HepG2 (cell line): ENCODE results near the gene CTNNA2. TPM values are rescaled to one million over a fixed set of nuclear protein-coding genes. Genes with fewer than 3 reads are reported as not detected.

Experiments used
- ATAC-seq: fragments of 200-7000 bp; cut with Tn5 transposase; 3 replicates; pipeline ENCODE4 v1.9.1; 2020; ENCODE audit warnings: mild to moderate bottlenecking, moderate library complexity
- BruUV-seq: library from RNA; stranded (reverse); fragments of 400-500 nt; replicated peaks from 2 replicates; lab custom pipeline; 2021; lab: Mats Ljungman, UMichigan
- CTCF ChIA-PET: fragments of 300-600 bp; formaldehyde crosslinking; extraction: SDS; loops from one replicate; lab custom pipeline; 2021; ENCODE audit warnings: low total read pairs, inconsistent platforms, low intra/inter-chr PET ratio; lab: Yijun Ruan, JAX
- POLR2A ChIA-PET: fragments of 350-600 bp; sonication (Branson Sonifier 250); formaldehyde crosslinking; loops from one replicate; lab custom pipeline; 2020; ENCODE audit warnings: antibody characterized with exemption, inconsistent platforms; lab: Yijun Ruan, JAX
- DNase-seq: peaks from one replicate; pipeline ENCODE4 v3.0.0-alpha.2; 2015; ENCODE audit warnings: low spot score
- FAIRE-seq: peaks from 3 replicates; lab custom pipeline; 2011; peaks lifted over from hg19 to GRCh38; lab: Jason Lieb, UNC
- H2AFZ ChIP-seq: one replicate; pipeline ENCODE4 v1.6.1; 2011; ENCODE audit warnings: low read length, inconsistent platforms
- H3K27ac ChIP-seq: fragments of 300-600 bp; 3 replicates; pipeline ENCODE4 v1.8.0; 2011; ENCODE audit warnings: mixed run types, mild to moderate bottlenecking, mixed read lengths, low read length, inconsistent platforms; ENCODE audit not compliant: insufficient read depth; ENCODE audit errors: extremely low read length
- H3K27me3 ChIP-seq, 2 experiments: fragments of 200-600 bp in 1 of 2; 2 replicates in 1 of 2; 3 replicates in 1 of 2; pipeline versions ENCODE4 v1.6.0 to v1.8.0; 2011; ENCODE audit warnings: low read length in 2 of 2, mild to moderate bottlenecking in 2 of 2, moderate library complexity in 2 of 2, inconsistent platforms in 1 of 2; ENCODE audit not compliant: insufficient read depth in 2 of 2, control insufficient read depth in 1 of 2
- H3K36me3 ChIP-seq, 2 experiments: fragments of 200-600 bp in 1 of 2; replicated peaks in 1 of 2; 2 replicates in 1 of 2; 3 replicates in 1 of 2; pipeline versions ENCODE4 v1.5.1 to v1.8.0; 2011; ENCODE audit warnings: low read length in 2 of 2, inconsistent platforms in 1 of 2; ENCODE audit not compliant: insufficient read depth in 2 of 2, control insufficient read depth in 1 of 2
- H3K4me1 ChIP-seq: 2 replicates; pipeline ENCODE4 v1.5.1; 2012; ENCODE audit warnings: low read length, inconsistent platforms; ENCODE audit not compliant: insufficient read depth
- H3K4me2 ChIP-seq: 2 replicates; pipeline ENCODE4 v1.6.0; 2011; ENCODE audit warnings: low read depth, low read length, inconsistent platforms
- H3K4me3 ChIP-seq, 3 experiments: fragments of 200-600 bp in 1 of 3; sonication (generic), shearing (Covaris generic) in 1 of 3; replicated peaks in 1 of 3; 2 replicates each; pipeline ENCODE4 v1.5.1; 2011 to 2016; ENCODE audit warnings: low read length in 3 of 3, inconsistent platforms in 2 of 3, low read depth in 2 of 3, mild to moderate bottlenecking in 2 of 3, control low read depth in 1 of 3, mixed read lengths in 1 of 3; ENCODE audit not compliant: insufficient read depth in 1 of 3
- H3K79me2 ChIP-seq: one replicate; pipeline ENCODE4 v1.6.1; 2011; ENCODE audit warnings: low read length, inconsistent platforms; ENCODE audit not compliant: insufficient read depth
- H3K9ac ChIP-seq: 2 replicates; pipeline ENCODE4 v1.6.0; 2011; ENCODE audit warnings: mild to moderate bottlenecking, low read depth, low read length, inconsistent platforms; ENCODE audit not compliant: insufficient read depth
- H3K9me3 ChIP-seq: 2 replicates; pipeline ENCODE4 v1.5.1; 2012; ENCODE audit warnings: mild to moderate bottlenecking, low read length
- H4K20me1 ChIP-seq: 2 replicates; pipeline ENCODE4 v1.6.0; 2011; ENCODE audit warnings: inconsistent platforms, mild to moderate bottlenecking, low read length, moderate library complexity; ENCODE audit not compliant: insufficient read depth
- ARID3A ChIP-seq: IDR thresholded peaks from 2 replicates; pipeline ENCODE4 v1.6.1; 2012; ENCODE audit warnings: low read depth, low read length, improper control_type of control experiment
- HNRNPK ChIP-seq: fragments of 200-400 bp; formaldehyde crosslinking; IDR thresholded peaks from 2 replicates; pipeline ENCODE4 v1.6.1; 2018; ENCODE audit warnings: low read length, low read depth, moderate library complexity, mild to moderate bottlenecking; ENCODE audit not compliant: poor library complexity, severe bottlenecking
- IKZF4 ChIP-seq: sonication (generic); formaldehyde crosslinking; IDR thresholded peaks from 2 replicates; pipeline ENCODE4 v1.5.1; 2020; ENCODE audit warnings: borderline replicate concordance, mild to moderate bottlenecking, low read depth, missing genetic modification reagents; ENCODE audit errors: not compliant biosample characterization
- KLF15 ChIP-seq: sonication (generic); formaldehyde crosslinking; IDR thresholded peaks from 2 replicates; pipeline ENCODE4 v1.8.1; 2023; ENCODE audit warnings: borderline replicate concordance, mild to moderate bottlenecking, inconsistent platforms, missing genetic modification reagents, mixed read lengths
- MLX ChIP-seq: IDR thresholded peaks from 2 replicates; pipeline ENCODE4 v1.6.1; 2016
- SNAPC4 ChIP-seq: sonication (generic); formaldehyde crosslinking; IDR thresholded peaks from 2 replicates; pipeline ENCODE4 v1.4.0; 2020; ENCODE audit warnings: mild to moderate bottlenecking, missing genetic modification reagents
- ZNF790 ChIP-seq: sonication (generic); formaldehyde crosslinking; IDR thresholded peaks from 2 replicates; pipeline ENCODE4 v1.8.0; 2022; ENCODE audit warnings: missing genetic modification reagents, mild to moderate bottlenecking, borderline replicate concordance
- WGBS: methylation state at CpG from one replicate; pipeline ENCODE4 v1.1.6; 2017; ENCODE audit warnings: low lambda C conversion rate; 5-methylcytosine and 5-hydroxymethylcytosine counted together
- in situ Hi-C: cut with HindIII; loops from 2 replicates; pipeline ENCODE4 v1.10.0; 2017; ENCODE audit warnings: low pct_unique_long_range_greater_than_20kb; ENCODE audit not compliant: extremely low pct_ligation_motif_present
- intact Hi-C: fragments of 100-400 bp; cut with micrococcal nuclease; formaldehyde crosslinking; loops from one replicate; pipeline ENCODE4 v1.10.0; 2022; ENCODE audit not compliant: unreplicated experiment
- polyA plus RNA-seq, 8 experiments: library from polyadenylated mRNA; depleted of rRNA in 3 of 8; stranded (reverse) in 7 of 8; unstranded in 1 of 8; fragments of >200 nt; fragmentation: Illumina TruSeq in 4 of 8; extraction: Trizol in 4 of 8; gene quantifications; 2 replicates each; pipeline versions ENCODE4 v1.2.1 to v1.2.3, GENCODE V29; 2011 to 2016; ENCODE audit warnings: low read depth in 4 of 8, missing spikeins in 1 of 8, mixed read lengths in 1 of 8; ENCODE audit not compliant: insufficient read depth in 1 of 8
- total RNA-seq, 5 experiments: library from RNA; depleted of rRNA; stranded (reverse); fragments of >200 nt; fragmentation: Illumina TruSeq; extraction: Trizol; gene quantifications; 2 replicates each; pipeline ENCODE4 v1.2.3, GENCODE V29; 2016; ENCODE audit warnings: low read depth in 1 of 5
- TF ChIP-seq, protein P1 (sequence below): sonication (generic); formaldehyde crosslinking; conservative IDR thresholded peaks from 2 replicates; pipeline ENCODE4 v1.4.0; 2020; ENCODE audit warnings: missing genetic modification reagents

CTNNA2 gene
- total and polyA plus RNA-seq, 2 of the 13 experiments (the other 11 are each of a cell fraction or from before 2014, with no cell fraction given) = not detected

DNA sequence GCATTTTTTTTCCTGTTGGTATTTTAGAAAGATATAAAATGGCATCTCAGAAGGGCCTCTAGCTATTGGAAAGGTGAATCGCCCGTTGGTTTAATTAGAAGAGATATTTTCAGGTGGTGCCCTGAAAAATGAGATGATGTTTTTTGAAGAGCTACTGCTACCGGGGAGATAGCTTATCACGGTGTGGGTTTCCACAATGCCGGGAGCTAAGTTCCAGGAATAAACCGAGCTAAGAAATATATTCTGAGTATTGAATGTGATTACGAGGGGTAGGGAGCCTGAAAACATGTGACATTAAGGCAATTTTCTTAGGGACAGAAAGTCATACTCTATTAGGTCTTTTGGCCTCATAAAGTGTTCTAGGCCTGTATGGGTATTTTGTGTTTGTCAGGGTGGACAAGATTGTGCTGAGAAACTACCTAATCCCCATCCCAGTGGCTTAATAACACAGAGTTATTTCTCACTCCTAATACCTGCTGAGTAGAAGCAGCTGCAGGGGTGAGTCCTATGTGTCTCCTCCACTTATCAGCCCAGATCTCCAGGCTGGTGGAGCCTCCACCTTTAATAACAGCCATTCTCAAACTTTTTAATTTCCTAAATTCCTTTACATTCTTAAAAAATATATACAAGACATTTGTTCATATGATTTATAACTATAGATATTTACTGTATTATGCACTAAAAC lies 641.5 kb downstream of the CTNNA2 start (continued):
- TF ChIP-seq SNAPC4 (no peak), ARID3A (no peak)

DNA sequence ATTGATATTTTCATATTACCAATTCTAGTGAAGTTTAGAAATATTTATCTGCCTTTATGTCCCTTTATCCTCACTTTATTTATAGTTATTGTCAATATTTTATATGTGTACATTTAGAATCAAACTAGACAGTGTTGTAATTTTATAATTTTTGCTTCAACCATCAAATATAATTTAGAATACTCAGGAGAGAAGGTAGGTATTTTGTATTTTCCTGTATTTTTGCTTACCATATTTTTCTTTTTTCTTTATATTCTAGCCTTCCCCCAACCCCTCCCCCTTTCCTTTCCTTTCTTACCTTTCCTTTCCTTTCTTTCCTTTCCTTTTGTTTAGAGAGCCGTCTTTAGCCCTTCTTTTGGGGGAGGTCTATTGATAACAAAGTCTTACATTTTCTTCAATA lies 651.5 kb downstream of the CTNNA2 start:
- intact Hi-C loops = no loop called here
- ATAC-seq (no peak), FAIRE-seq (no peak)

More for the DNA sequence above, 651.5 kb downstream of the CTNNA2 start:
- no peaks in the 10 kb centered on the region for H3K36me3 ChIP-seq
- TF ChIP-seq, protein P1, sequence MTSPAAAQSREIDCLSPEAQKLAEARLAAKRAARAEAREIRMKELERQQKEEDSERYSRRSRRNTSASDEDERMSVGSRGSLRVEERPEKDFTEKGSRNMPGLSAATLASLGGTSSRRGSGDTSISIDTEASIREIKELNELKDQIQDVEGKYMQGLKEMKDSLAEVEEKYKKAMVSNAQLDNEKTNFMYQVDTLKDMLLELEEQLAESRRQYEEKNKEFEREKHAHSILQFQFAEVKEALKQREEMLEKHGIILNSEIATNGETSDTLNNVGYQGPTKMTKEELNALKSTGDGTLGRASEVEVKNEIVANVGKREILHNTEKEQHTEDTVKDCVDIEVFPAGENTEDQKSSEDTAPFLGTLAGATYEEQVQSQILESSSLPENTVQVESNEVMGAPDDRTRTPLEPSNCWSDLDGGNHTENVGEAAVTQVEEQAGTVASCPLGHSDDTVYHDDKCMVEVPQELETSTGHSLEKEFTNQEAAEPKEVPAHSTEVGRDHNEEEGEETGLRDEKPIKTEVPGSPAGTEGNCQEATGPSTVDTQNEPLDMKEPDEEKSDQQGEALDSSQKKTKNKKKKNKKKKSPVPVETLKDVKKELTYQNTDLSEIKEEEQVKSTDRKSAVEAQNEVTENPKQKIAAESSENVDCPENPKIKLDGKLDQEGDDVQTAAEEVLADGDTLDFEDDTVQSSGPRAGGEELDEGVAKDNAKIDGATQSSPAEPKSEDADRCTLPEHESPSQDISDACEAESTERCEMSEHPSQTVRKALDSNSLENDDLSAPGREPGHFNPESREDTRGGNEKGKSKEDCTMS (CRISPR knock-in tag) = no peak
- no peak for TF ChIP-seq MLX
- no peak for TF ChIP-seq KLF15 (CRISPR knock-in tag)
- TF ChIP-seq ZNF790 = no peak
- peak; percentile 92 for TF ChIP-seq HNRNPK
- TF ChIP-seq IKZF4 (CRISPR knock-in tag) = no peak
- TF ChIP-seq, all 625 proteins: peak for 1
- H3K9ac ChIP-seq = no peak overlapping the region
- H3K4me1 ChIP-seq = peaks cover 7% of the 10 kb centered on the region; the same call in 1 of the 2 replicates
- H3K79me2 ChIP-seq = no peaks in the 10 kb centered on the region
- H3K4me2 ChIP-seq = no peak overlapping the region
- CTCF ChIA-PET = no interaction called here
- H4K20me1 ChIP-seq = no peaks in the 10 kb centered on the region
- H3K27me3 ChIP-seq = no peaks in the 10 kb centered on the region
- H3K27ac ChIP-seq = no peak overlapping the region
- no peak overlapping the region for H3K4me3 ChIP-seq
- POLR2A ChIA-PET = no interaction called here
- H3K9me3 ChIP-seq = peaks cover 46% of the 10 kb centered on the region; the same call in 1 of the 2 replicates
- H2AFZ ChIP-seq = no peak overlapping the region
- DNase-seq = no peak
- 21% methylated on average over 1 of the region's 1 CpG for WGBS
- in situ Hi-C loops = no loop called here
- BruUV-seq = no TSS peak
